ENCODE results near the gene ERICH3. TPM values are rescaled to one million over a fixed set of nuclear protein-coding genes. Genes with fewer than 3 reads are reported as not detected.

ERICH3 gene
- total RNA-seq, 1 donor: not detected

DNA sequence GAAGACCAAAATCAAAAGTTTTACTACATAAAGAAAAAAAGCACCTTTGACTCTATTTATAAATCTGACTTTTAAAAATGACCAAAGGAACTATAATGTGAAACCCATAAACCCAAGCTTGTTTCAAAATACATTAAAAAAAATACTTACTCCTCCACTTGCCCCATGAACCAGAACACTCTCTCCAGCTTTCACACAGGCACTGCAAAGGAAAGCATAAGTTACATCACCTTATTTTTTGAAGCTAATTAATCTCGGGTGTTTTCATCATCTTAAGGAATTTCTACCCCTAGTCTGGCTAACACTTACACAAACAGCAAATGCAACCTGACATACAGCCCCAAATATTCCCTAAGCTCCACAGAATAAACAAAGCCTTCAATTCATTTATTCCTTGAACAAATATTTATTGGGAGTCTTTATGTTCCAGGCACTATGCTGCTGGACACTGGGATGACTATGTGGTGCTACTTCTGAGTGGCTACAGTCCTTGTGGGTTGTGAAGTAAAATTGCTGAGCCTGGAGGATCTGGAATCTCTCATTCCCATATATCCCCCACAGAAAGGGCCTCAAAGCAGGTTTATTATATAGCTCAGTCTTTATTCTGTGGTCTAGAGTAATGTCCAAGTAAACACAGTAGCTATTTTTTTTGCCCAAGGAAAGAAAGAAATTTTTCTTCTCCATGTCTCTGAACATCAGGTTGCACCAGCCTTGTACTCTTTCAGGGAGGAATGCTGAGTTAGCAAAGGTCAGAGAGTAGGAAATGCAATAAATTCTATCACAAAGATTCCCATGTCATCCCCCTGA is 41.0 kb upstream of the ERICH3 start:
- TF ChIP-seq, protein P1, sequence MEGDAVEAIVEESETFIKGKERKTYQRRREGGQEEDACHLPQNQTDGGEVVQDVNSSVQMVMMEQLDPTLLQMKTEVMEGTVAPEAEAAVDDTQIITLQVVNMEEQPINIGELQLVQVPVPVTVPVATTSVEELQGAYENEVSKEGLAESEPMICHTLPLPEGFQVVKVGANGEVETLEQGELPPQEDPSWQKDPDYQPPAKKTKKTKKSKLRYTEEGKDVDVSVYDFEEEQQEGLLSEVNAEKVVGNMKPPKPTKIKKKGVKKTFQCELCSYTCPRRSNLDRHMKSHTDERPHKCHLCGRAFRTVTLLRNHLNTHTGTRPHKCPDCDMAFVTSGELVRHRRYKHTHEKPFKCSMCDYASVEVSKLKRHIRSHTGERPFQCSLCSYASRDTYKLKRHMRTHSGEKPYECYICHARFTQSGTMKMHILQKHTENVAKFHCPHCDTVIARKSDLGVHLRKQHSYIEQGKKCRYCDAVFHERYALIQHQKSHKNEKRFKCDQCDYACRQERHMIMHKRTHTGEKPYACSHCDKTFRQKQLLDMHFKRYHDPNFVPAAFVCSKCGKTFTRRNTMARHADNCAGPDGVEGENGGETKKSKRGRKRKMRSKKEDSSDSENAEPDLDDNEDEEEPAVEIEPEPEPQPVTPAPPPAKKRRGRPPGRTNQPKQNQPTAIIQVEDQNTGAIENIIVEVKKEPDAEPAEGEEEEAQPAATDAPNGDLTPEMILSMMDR (IDR thresholded peaks at IDR 0.05; ENCODE audit: insufficient read depth, low read length): no peak
- H3K4me3 ChIP-seq (ENCODE audit: low read depth, low read length): no peak overlapping the region
- DNase-seq (ENCODE audit: low read depth): no peak

DNA sequence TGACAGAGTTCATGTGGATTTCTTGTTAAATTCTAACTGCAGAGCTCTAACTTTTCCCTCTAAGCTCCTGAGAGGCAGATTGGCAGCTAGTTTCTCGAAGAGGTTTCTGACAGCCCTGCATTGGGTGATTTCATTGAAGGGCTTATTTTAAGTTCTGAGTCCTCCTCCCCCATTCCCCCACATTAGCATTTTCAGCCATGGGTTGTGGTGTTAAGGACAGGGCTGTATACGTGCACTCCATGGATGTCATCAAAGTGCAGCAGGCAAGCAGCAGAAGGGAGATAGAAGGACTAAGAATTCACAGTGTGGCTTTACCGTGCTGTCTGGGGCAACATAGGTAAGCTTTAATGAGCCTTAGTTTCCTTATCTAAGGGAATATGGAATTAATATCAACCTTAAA is 40.3 kb upstream of the ERICH3 start:
- TF ChIP-seq, protein P1 (IDR thresholded peaks at IDR 0.05; ENCODE audit: insufficient read depth, low read length): no peak
- no peak for DNase-seq (ENCODE audit: low read depth)
- H3K4me3 ChIP-seq (ENCODE audit: low read depth, low read length): no peak overlapping the region

DNA sequence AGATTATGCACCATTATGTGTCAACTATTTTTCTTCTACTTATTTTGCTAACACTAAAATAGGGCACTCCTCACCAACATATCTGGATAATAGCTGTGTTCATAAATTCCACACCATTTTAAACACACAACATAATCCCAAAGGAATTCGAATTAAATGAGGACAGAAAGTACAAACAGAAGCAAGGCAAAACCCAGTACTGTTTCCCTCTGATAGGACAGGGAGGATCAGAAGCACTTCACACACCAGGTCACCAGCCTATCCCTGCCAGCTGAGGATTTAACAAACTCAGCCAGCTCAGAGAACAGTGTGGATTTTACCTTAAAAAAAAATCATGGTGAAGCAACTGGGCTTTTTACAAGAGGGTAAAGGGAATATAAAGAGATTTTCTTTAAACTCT is 39.3 kb upstream of the ERICH3 start:
- DNase-seq (ENCODE audit: low read depth): no peak
- no peak overlapping the region for H3K4me3 ChIP-seq (ENCODE audit: low read depth, low read length)
- TF ChIP-seq, protein P1 (IDR thresholded peaks at IDR 0.05; ENCODE audit: insufficient read depth, low read length): no peak

DNA sequence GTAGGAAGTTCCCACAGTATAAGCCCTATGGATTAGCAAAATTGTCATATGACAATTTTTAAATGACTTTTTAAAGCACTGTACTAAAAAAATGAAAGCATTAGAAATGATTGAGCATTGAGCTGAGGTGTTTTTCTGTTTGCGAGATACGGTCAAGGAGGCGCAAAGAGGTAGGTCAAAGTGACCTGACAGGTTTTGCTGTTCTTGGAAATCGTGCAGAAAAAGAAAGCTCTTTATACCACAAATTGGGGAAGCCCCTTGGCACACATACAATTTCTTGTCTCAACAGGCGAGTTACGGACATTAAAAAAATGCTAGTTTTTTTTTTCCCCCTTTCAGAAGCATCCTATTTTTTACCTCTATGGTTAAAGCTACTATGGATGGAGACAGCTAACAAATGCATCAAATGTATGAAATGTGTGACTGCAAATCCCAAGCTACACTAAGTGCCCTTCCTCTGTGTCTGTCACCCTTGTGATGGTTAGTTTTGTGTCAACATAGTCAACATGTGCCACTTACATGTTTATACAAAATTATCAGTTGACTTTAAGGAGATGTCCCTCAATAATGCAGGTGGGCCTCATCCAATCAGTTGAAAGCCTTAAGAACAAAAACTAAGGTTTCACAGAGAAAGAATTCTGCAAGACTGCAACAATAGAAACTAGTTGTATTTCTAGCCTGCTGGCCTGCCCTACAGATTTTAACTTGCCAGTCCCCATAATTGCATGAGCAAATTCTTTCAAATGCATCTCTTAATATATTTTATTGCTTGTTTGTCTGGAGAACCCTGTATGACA is 30.0 kb upstream of the ERICH3 start:
- DNase-seq (ENCODE audit: low read depth): no peak
- TF ChIP-seq, protein P1 (IDR thresholded peaks at IDR 0.05; ENCODE audit: insufficient read depth, low read length): no peak
- no peak overlapping the region for H3K4me3 ChIP-seq (ENCODE audit: low read depth, low read length)

GRCh38 chr1:74699331-74699730 is 25.7 kb upstream of the ERICH3 start:
- TF ChIP-seq, protein P1 (IDR thresholded peaks at IDR 0.05; ENCODE audit: insufficient read depth, low read length): no peak
- H3K4me3 ChIP-seq (ENCODE audit: low read depth, low read length): no peak overlapping the region
- DNase-seq (ENCODE audit: low read depth): no peak

DNA sequence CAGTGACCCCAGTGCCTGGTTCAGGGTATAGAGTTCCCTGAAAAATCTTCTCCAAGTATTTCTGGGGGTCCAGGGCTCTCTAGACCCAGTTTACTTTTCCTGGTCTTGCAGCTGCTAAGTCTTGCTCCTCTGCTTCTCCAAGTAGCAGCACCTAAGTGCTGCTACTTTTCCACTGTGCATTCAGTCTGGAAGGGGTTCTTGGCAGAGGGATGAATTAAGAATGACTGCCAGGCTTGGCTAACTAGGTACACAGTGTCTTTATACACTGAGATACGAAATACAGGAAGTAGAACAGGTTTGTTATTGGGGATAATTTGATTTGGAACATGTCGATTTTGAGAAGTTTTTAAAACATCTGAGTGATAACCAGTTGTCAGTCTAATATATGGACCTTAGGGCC is 24.2 kb upstream of the ERICH3 start:
- no peak overlapping the region for H3K4me3 ChIP-seq (ENCODE audit: low read depth, low read length)
- no peak for DNase-seq (ENCODE audit: low read depth)
- TF ChIP-seq, protein P1 (IDR thresholded peaks at IDR 0.05; ENCODE audit: insufficient read depth, low read length): no peak

All from fibroblast of the aortic adventitia (primary cell).